ENCODE results near the gene MTX3.

Gene MTX3

GRCh38 chr5:79983618-79984017 is 7.4 kb downstream of the MTX3 start:
- DNase-seq (ENCODE audit: low read depth in 1 of 2, low spot score in 1 of 2), result no peak

- no peak for DNase-seq (ENCODE audit: low read depth in 1 of 2, low spot score in 1 of 2)
Observed at GRCh38 chr5:79982136-79982535, 8.9 kb downstream of the MTX3 start.

- no peak for DNase-seq (ENCODE audit: low read depth in 1 of 2, low spot score in 1 of 2)
Observed at GRCh38 chr5:79976759-79977515, 14.1 kb downstream of the MTX3 start.

GRCh38 chr5:79975422-79975821 is 15.6 kb downstream of the MTX3 start:
- no peak for DNase-seq (ENCODE audit: low read depth in 1 of 2, low spot score in 1 of 2)

GRCh38 chr5:79974886-79975285 is 16.2 kb downstream of the MTX3 start:
- DNase-seq (ENCODE audit: low read depth in 1 of 2, low spot score in 1 of 2), result no peak

- DNase-seq (ENCODE audit: low read depth in 1 of 2, low spot score in 1 of 2), result no peak
Observed at GRCh38 chr5:79973996-79974395, 17.1 kb downstream of the MTX3 start.

- no peak for DNase-seq (ENCODE audit: low read depth in 1 of 2, low spot score in 1 of 2)
Observed at GRCh38 chr5:79973511-79973910, 17.6 kb downstream of the MTX3 start.

- no peak for DNase-seq (ENCODE audit: low read depth in 1 of 2, low spot score in 1 of 2)
Observed at GRCh38 chr5:79971156-79971555, 19.9 kb downstream of the MTX3 start.

- no peak for DNase-seq (ENCODE audit: low read depth in 1 of 2, low spot score in 1 of 2)
Observed at GRCh38 chr5:79966448-79966847, 24.6 kb downstream of the MTX3 start.

GRCh38 chr5:79964136-79964535 is 26.9 kb downstream of the MTX3 start:
- DNase-seq (ENCODE audit: low read depth in 1 of 2, low spot score in 1 of 2), result no peak

GRCh38 chr5:79963261-79964061 is 27.6 kb downstream of the MTX3 start:
- DNase-seq (ENCODE audit: low read depth in 1 of 2, low spot score in 1 of 2), result no peak

GRCh38 chr5:79962575-79963222 is 28.4 kb downstream of the MTX3 start:
- no peak for DNase-seq (ENCODE audit: low read depth in 1 of 2, low spot score in 1 of 2)

- no peak for DNase-seq (ENCODE audit: low read depth in 1 of 2, low spot score in 1 of 2)
Observed at GRCh38 chr5:79961716-79962574, 29.1 kb downstream of the MTX3 start.

GRCh38 chr5:79959407-79959806 is 31.7 kb downstream of the MTX3 start:
- DNase-seq (ENCODE audit: low read depth in 1 of 2, low spot score in 1 of 2), result no peak

- DNase-seq (ENCODE audit: low read depth in 1 of 2, low spot score in 1 of 2), result no peak
Observed at GRCh38 chr5:79955941-79956670, 35.0 kb downstream of the MTX3 start.

- DNase-seq (ENCODE audit: low read depth in 1 of 2, low spot score in 1 of 2), result no peak
Observed at GRCh38 chr5:79955356-79955895, 35.6 kb downstream of the MTX3 start.

GRCh38 chr5:79954620-79955019 is 36.4 kb downstream of the MTX3 start:
- no peak for DNase-seq (ENCODE audit: low read depth in 1 of 2, low spot score in 1 of 2)

- DNase-seq (ENCODE audit: low read depth in 1 of 2, low spot score in 1 of 2), result no peak
Observed at GRCh38 chr5:79947567-79947966, 43.5 kb downstream of the MTX3 start.

- no peak for DNase-seq (ENCODE audit: low read depth in 1 of 2, low spot score in 1 of 2)
Observed at GRCh38 chr5:79938468-79938867, 52.6 kb downstream of the MTX3 start.

GRCh38 chr5:79936646-79937216 is 54.3 kb downstream of the MTX3 start:
- DNase-seq (ENCODE audit: low read depth in 1 of 2, low spot score in 1 of 2), result no peak
